HG03571 (cell line): ENCODE results near the gene CTDSP1.

ENCODE experiments used
- ATAC-seq: cut with Tn5 transposase; IDR thresholded peaks from one replicate; pipeline ENCODE4 v1.9.1; 2021; ENCODE audit not compliant: unreplicated experiment

CTDSP1 gene

GRCh38 chr2:218422403-218423086, 22.9 kb downstream of the CTDSP1 start:
- no peak for ATAC-seq

- ATAC-seq: no peak
These were observed 23.9 kb downstream of the CTDSP1 start for GRCh38 chr2:218423584-218423983.

GRCh38 chr2:218425531-218425930, 25.9 kb downstream of the CTDSP1 start:
- ATAC-seq: no peak

- no peak for ATAC-seq
These were observed 28.1 kb downstream of the CTDSP1 start for GRCh38 chr2:218427741-218428140.

DNA sequence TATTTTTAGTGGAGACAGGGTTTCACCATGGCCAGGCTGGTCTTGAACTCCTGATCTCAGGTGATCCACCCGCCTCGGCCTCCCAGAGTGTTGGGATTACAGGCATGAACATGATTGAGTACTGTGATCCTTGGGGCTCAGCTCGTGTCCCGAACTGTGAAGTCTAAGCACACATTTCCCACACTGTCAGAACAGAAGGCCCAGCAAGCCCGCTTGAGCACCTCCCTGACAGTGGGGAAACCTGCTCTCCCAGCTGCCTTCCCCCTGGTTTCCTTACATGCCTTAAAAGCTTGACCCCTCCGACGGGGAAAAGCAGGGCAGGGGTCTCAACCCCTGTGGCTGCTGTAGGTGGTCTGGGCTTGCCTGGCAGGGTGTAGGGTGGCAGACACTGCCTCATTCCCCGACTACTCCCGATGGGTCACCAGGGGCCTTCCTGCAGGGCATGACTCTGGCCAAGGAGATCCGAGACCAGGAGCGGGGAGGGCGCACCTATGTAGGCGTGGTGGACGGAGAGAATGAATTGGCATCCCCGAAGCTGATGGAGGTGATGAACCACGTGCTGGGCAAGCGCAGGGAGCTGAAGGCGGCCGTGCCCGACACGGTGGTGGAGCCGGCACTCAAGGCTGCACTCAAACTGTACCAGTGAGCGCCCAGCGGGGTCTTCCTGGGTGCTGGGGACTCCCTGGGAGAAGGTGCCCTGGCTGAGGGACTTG, 29.3 kb downstream of the CTDSP1 start:
- no peak for ATAC-seq

DNA sequence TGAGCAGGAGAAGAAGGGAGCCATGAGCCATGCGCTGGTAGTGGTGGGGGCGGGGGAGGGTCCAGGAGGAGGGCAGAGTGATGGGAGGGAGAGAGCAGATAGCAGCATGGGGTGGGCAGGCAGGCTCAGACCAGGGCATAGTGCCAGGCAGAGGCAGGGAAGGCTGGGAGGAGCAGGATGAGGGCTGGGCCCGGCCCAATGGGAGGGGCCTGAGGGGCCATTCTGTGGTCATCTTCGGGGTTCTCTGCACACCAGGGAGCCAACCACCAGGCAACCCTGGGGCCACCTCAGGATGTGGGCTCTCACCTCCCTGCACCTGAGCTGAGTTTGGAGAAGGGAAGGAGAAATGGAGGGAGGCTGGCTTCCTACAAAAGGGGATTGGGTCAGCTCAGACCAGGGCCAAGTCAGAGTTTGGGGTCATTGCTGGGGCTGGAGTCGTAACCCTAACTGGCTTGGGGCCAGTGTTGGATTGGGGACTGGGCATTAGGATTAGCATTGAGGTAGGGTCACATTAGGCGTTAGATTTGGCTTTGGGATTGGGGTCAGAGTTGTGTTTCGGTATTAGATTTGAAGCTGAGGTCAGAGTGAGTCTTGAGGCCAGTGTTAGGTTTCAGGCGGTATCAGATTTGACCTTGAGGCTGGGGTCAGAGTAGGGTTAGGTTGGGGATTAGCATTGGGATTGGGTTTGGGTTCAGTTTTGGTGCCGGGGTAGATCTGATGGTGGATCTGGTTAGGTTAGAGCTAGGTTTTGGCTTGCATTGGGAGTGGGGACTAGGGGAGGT, 30.4 kb downstream of the CTDSP1 start:
- no peak for ATAC-seq

GRCh38 chr2:218430721-218431120, 31.1 kb downstream of the CTDSP1 start:
- ATAC-seq: no peak

DNA sequence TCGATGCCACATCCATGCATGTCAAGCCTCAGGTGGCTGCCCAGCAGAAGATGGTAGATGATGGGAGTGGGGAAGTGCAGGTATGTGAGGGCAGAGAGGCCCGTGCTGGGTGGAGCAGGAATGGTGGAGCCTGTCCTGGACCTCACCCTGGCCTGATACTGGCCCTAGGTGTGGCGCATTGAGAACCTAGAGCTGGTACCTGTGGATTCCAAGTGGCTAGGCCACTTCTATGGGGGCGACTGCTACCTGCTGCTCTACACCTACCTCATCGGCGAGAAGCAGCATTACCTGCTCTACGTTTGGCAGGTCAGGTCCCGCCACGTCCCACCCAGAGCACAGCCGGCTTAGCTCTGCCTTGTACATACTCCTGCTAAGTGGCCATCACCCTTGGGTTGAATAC, 32.2 kb downstream of the CTDSP1 start:
- no peak for ATAC-seq

DNA sequence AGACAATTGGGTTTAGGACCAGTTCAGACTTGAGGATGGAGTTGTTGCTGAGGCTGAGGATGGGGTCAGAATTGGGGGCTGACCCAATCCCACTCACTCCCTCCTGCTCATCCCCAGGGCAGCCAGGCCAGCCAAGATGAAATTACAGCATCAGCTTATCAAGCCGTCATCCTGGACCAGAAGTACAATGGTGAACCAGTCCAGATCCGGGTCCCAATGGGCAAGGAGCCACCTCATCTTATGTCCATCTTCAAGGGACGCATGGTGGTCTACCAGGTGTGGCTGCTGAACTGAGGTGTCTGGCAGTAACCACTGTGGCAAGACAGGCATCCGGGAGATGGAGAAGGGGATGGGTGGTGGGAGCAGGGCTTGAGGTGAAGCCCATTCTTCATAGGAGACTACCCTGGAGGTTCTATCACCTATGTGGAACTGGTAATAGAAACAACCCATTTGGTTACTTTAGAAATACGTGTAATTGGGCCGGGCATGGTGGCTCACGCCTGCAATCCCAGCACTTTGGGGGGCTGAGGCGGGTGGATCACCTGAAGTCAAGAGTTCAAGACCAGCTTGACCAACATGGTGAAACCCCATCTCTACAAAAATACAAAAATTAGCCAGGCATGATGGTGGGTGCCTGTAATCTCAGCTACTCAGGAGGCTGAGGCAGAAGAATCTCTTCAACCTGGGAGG, 33.2 kb downstream of the CTDSP1 start:
- ATAC-seq: no peak

- ATAC-seq: no peak
These were observed 34.8 kb downstream of the CTDSP1 start for GRCh38 chr2:218434456-218434855.

GRCh38 chr2:218435003-218435982, 35.6 kb downstream of the CTDSP1 start:
- no peak for ATAC-seq

DNA sequence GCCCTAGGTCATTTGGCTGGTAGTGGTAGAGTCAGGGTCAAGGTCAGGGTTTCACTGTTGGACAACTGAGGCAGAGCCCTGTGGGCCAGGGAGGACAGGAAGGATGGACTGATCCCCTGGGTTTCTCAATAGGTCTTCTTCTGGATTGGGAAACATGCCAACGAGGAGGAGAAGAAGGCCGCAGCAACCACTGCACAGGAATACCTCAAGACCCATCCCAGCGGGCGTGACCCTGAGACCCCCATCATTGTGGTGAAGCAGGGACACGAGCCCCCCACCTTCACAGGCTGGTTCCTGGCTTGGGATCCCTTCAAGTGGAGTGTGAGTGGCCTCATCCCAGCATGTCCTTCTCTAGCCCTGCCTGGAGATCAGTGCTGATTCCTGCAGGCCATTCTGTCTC, 37.3 kb downstream of the CTDSP1 start:
- no peak for ATAC-seq

DNA sequence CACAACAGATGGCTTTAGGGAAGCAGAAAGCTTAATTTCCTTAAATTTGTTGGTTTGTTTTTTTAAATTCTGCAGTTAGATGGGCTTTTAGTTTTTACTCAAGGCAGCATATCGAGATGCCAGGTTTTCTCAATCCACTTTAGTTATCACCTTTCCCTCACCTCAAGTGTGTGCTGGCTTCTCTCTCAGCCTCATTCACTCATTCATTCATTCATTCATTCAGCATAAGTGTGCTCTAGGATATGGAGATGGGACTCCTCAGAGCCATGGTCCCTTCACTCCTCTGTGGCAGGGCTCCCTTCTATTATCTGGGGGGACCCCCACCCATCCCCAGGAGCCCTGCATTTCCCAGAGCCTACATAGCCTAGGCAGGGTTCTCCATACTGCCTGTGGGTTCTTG, 38.3 kb downstream of the CTDSP1 start:
- no peak for ATAC-seq

DNA sequence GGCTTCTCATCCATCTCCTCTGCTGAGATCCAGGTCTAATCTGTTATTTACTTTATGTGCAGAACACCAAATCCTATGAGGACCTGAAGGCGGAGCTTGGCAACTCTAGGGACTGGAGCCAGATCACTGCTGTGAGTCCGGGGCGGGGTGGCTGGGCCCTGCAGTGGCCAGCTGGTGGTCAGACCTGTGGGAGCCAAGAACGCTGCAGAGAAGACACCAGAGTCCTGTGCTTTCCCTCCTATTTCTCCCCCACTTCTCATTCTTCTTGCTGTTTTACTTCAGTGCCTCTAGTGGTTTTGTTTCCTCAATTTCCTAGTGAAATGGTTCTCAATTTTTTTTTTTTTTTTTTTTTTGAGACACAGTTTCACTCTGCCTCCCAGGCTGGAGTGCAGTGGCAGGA, 38.9 kb downstream of the CTDSP1 start:
- ATAC-seq: no peak

- ATAC-seq: no peak
These were observed 45.2 kb downstream of the CTDSP1 start for GRCh38 chr2:218444692-218445357.

DNA sequence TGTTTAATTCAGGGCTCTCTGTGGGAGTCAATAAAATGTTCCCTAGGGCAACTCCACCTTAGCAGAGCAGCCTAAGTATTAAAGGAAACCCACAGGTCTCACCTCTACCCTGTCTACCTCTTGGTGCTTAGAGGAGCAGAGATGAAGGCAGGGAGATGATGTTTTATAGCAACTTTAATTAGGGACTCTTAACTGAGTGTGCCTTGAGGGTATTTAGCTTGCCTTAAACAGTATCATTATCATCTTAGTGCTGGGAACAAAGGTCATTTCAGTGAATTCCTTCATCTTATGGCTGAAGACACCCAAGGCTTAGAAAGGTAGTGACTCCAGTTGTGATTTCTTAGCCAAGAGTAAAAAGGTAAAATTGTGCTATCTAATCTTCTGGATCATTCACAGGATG, 45.9 kb downstream of the CTDSP1 start:
- no peak for ATAC-seq

DNA sequence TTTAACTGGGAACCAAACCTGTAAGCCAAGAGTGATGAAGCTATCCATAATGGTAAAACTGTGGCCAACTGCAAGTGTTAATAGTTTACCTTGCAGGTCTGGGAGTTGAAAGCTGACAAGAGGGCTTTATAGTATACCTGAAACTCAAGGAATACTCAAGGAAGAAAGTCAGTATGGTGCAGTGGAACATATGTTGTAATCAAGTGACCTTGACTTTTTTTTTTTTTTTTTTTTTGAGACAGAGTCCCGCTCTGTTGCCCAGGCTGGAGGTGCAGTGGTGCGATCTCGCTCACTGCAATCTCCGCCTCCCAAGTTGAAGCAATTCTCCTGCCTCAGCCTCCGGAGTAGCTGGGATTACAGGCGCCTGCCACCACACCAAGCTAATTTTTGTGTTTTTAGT, 46.9 kb downstream of the CTDSP1 start:
- ATAC-seq: no peak

- no peak for ATAC-seq
These were observed 47.4 kb downstream of the CTDSP1 start for GRCh38 chr2:218447072-218447471.

- ATAC-seq: no peak
These were observed 49.3 kb downstream of the CTDSP1 start for GRCh38 chr2:218448934-218449333.

GRCh38 chr2:218452079-218452478, 52.4 kb downstream of the CTDSP1 start:
- ATAC-seq: no peak
